ENCODE data around the gene FIGLA.

The FIGLA gene

GRCh38 chr2:70828914-70829824 is 38.7 kb upstream of the FIGLA start:
- no peaks in the 10 kb centered on the region for H3K9me3 ChIP-seq (ENCODE audit: control insufficient read depth in 1 of 2, low read length in 2 of 2)
- H3K27ac ChIP-seq (ENCODE audit: low read depth, low read length), result no peak overlapping the region
- no peaks in the 10 kb centered on the region for H3K36me3 ChIP-seq (ENCODE audit: control insufficient read depth in 1 of 2, insufficient read depth in 2 of 2, low read length in 2 of 2)
- no peak overlapping the region for H3K9ac ChIP-seq (ENCODE audit: low read depth in 1 of 2, low read length in 2 of 2)
- H3K4me1 ChIP-seq (ENCODE audit: control insufficient read depth in 1 of 2, insufficient read depth in 2 of 2, low read length in 2 of 2), result no peaks in the 10 kb centered on the region
- H3K27me3 ChIP-seq (ENCODE audit: control insufficient read depth in 1 of 2, insufficient read depth in 2 of 2, low read length in 2 of 2), result no peaks in the 10 kb centered on the region
- no peak overlapping the region for H3K4me3 ChIP-seq (ENCODE audit: low read depth in 1 of 2, low read length in 2 of 2)

- H3K9ac ChIP-seq (ENCODE audit: low read depth in 1 of 2, low read length in 2 of 2), result no peak overlapping the region
- H3K36me3 ChIP-seq (ENCODE audit: control insufficient read depth in 1 of 2, insufficient read depth in 2 of 2, low read length in 2 of 2), result no peaks in the 10 kb centered on the region
- no peak overlapping the region for H3K27ac ChIP-seq (ENCODE audit: low read depth, low read length)
- no peaks in the 10 kb centered on the region for H3K27me3 ChIP-seq (ENCODE audit: control insufficient read depth in 1 of 2, insufficient read depth in 2 of 2, low read length in 2 of 2)
- no peaks in the 10 kb centered on the region for H3K4me1 ChIP-seq (ENCODE audit: control insufficient read depth in 1 of 2, insufficient read depth in 2 of 2, low read length in 2 of 2)
- H3K4me3 ChIP-seq (ENCODE audit: low read depth in 1 of 2, low read length in 2 of 2), result no peak overlapping the region
- no peaks in the 10 kb centered on the region for H3K9me3 ChIP-seq (ENCODE audit: control insufficient read depth in 1 of 2, low read length in 2 of 2)
These were observed 37.7 kb upstream of the FIGLA start for GRCh38 chr2:70828115-70828514.

DNA sequence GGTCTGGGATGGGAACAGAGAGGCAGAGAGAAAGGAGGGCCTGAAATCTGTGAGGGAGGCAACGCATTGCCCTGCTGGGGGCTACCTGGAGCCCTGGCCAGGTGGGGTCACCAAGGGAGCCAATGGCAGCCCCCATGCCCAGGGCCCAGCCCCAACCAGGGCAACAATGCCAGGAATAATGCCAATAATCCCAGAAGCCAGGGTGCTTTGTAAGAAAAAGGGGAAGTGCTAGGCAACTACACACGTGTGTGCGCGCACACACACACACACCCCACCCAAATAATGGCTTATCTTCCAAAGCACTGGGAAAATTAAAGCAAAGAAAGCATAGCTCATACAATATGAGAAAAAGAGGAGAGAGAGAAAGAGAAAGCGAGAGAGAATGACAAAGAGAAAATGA is 36.9 kb upstream of the FIGLA start:
- Histone ChIP-seq H3K27ac (ENCODE audit: low read depth, low read length) (no peak overlapping the region), H3K9ac (ENCODE audit: low read depth in 1 of 2, low read length in 2 of 2) (no peak overlapping the region), H3K27me3 (ENCODE audit: control insufficient read depth in 1 of 2, insufficient read depth in 2 of 2, low read length in 2 of 2) (no peaks in the 10 kb centered on the region), H3K9me3 (ENCODE audit: control insufficient read depth in 1 of 2, low read length in 2 of 2) (no peaks in the 10 kb centered on the region), H3K4me3 (ENCODE audit: low read depth in 1 of 2, low read length in 2 of 2) (no peak overlapping the region), H3K36me3 (ENCODE audit: control insufficient read depth in 1 of 2, insufficient read depth in 2 of 2, low read length in 2 of 2) (no peaks in the 10 kb centered on the region), H3K4me1 (ENCODE audit: control insufficient read depth in 1 of 2, insufficient read depth in 2 of 2, low read length in 2 of 2) (no peaks in the 10 kb centered on the region)

DNA sequence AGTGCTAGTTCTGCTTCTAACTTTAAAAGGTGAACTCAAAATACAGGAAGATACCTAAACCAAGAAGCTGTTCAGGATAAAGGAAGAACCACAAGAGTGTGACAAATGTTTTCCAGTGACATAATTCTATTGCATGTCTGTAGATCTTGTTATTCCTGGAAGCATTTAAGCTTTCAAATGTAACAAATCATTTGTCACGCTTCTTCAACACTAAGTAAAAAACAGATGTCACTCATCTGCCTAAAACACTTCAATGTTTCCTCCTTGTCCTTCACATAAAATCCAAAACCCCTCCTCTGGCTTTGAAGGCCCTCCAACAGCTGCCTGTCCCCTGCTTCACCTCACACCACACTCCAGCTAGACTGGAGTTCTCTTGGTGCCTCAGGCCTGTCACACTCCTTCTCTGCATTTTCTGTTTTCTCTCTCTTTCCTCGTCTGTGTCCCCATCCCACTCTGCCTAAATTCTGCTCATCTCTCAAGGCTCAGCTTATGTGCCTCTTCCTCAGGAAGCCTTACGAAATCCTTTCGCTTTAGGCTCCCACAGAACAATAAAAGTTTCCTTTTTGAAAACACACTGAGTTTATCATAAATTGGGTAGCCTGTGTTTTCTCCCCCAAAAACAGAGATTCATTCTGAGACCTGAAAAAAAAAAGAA is 36.4 kb upstream of the FIGLA start:
- H3K27ac ChIP-seq (ENCODE audit: low read depth, low read length), result no peak overlapping the region
- H3K9me3 ChIP-seq (ENCODE audit: control insufficient read depth in 1 of 2, low read length in 2 of 2), result no peaks in the 10 kb centered on the region
- no peak overlapping the region for H3K4me3 ChIP-seq (ENCODE audit: low read depth in 1 of 2, low read length in 2 of 2)
- no peaks in the 10 kb centered on the region for H3K36me3 ChIP-seq (ENCODE audit: control insufficient read depth in 1 of 2, insufficient read depth in 2 of 2, low read length in 2 of 2)
- no peak overlapping the region for H3K9ac ChIP-seq (ENCODE audit: low read depth in 1 of 2, low read length in 2 of 2)
- no peaks in the 10 kb centered on the region for H3K27me3 ChIP-seq (ENCODE audit: control insufficient read depth in 1 of 2, insufficient read depth in 2 of 2, low read length in 2 of 2)
- H3K4me1 ChIP-seq (ENCODE audit: control insufficient read depth in 1 of 2, insufficient read depth in 2 of 2, low read length in 2 of 2), result no peaks in the 10 kb centered on the region

GRCh38 chr2:70823249-70823648 is 32.8 kb upstream of the FIGLA start:
- Histone ChIP-seq H3K27me3 (ENCODE audit: control insufficient read depth in 1 of 2, insufficient read depth in 2 of 2, low read length in 2 of 2) (no peaks in the 10 kb centered on the region), H3K9me3 (ENCODE audit: control insufficient read depth in 1 of 2, low read length in 2 of 2) (no peaks in the 10 kb centered on the region), H3K4me1 (ENCODE audit: control insufficient read depth in 1 of 2, insufficient read depth in 2 of 2, low read length in 2 of 2) (no peaks in the 10 kb centered on the region), H3K27ac (ENCODE audit: low read depth, low read length) (no peak overlapping the region), H3K36me3 (ENCODE audit: control insufficient read depth in 1 of 2, insufficient read depth in 2 of 2, low read length in 2 of 2) (no peaks in the 10 kb centered on the region), H3K4me3 (ENCODE audit: low read depth in 1 of 2, low read length in 2 of 2) (no peak overlapping the region), H3K9ac (ENCODE audit: low read depth in 1 of 2, low read length in 2 of 2) (no peak overlapping the region)

GRCh38 chr2:70822843-70823242 is 32.4 kb upstream of the FIGLA start:
- H3K4me3 ChIP-seq (ENCODE audit: low read depth in 1 of 2, low read length in 2 of 2), result no peak overlapping the region
- H3K27ac ChIP-seq (ENCODE audit: low read depth, low read length), result no peak overlapping the region
- H3K4me1 ChIP-seq (ENCODE audit: control insufficient read depth in 1 of 2, insufficient read depth in 2 of 2, low read length in 2 of 2), result no peaks in the 10 kb centered on the region
- H3K9me3 ChIP-seq (ENCODE audit: control insufficient read depth in 1 of 2, low read length in 2 of 2), result no peaks in the 10 kb centered on the region
- no peaks in the 10 kb centered on the region for H3K36me3 ChIP-seq (ENCODE audit: control insufficient read depth in 1 of 2, insufficient read depth in 2 of 2, low read length in 2 of 2)
- H3K9ac ChIP-seq (ENCODE audit: low read depth in 1 of 2, low read length in 2 of 2), result no peak overlapping the region
- H3K27me3 ChIP-seq (ENCODE audit: control insufficient read depth in 1 of 2, insufficient read depth in 2 of 2, low read length in 2 of 2), result no peaks in the 10 kb centered on the region

DNA sequence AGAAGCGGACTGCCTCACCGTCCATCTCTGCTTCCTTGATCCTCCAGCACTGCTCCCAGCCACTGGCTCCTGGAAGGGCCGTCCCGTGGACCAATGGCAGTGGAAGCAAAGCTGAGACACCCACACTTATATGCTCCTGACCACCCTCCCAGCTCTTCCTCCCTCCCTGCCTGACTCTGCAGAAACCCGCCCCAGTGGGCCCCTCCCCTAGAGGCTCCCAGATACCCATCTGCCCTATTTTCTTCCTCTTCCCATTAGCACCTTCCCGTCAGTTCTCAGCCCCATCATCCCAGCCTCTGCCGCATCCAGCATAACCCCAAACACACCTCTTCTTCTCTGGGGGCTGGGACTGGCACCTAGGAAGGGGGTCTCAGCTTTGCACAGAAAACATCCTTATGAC is 30.1 kb upstream of the FIGLA start, which contains the start of gene CLEC4F:
Gene CLEC4F (minus strand): TSS at position 101 of the 400 bp plus-strand sequence. CDS start 76 bp downstream, at position 25.
- Histone ChIP-seq H3K36me3 (ENCODE audit: control insufficient read depth in 1 of 2, insufficient read depth in 2 of 2, low read length in 2 of 2) (no peaks in the 10 kb centered on the region), H3K9ac (ENCODE audit: low read depth in 1 of 2, low read length in 2 of 2) (no peak within 1 kb of the TSS), H3K9me3 (ENCODE audit: control insufficient read depth in 1 of 2, low read length in 2 of 2) (no peaks in the 10 kb centered on the region), H3K27me3 (ENCODE audit: control insufficient read depth in 1 of 2, insufficient read depth in 2 of 2, low read length in 2 of 2) (peaks cover 0 to 5% of the 10 kb centered on the region in 2 donors), H3K27ac (ENCODE audit: low read depth, low read length) (no peak within 1 kb of the TSS), H3K4me1 (ENCODE audit: control insufficient read depth in 1 of 2, insufficient read depth in 2 of 2, low read length in 2 of 2) (no peaks in the 10 kb centered on the region), H3K4me3 (ENCODE audit: low read depth in 1 of 2, low read length in 2 of 2) (no peak within 1 kb of the TSS)

- H3K27me3 ChIP-seq (ENCODE audit: control insufficient read depth in 1 of 2, insufficient read depth in 2 of 2, low read length in 2 of 2), result peaks cover 0 to 5% of the 10 kb centered on the region in 2 donors
- no peak overlapping the region for H3K4me3 ChIP-seq (ENCODE audit: low read depth in 1 of 2, low read length in 2 of 2)
- H3K9me3 ChIP-seq (ENCODE audit: control insufficient read depth in 1 of 2, low read length in 2 of 2), result no peaks in the 10 kb centered on the region
- H3K9ac ChIP-seq (ENCODE audit: low read depth in 1 of 2, low read length in 2 of 2), result no peak overlapping the region
- no peak overlapping the region for H3K27ac ChIP-seq (ENCODE audit: low read depth, low read length)
- no peaks in the 10 kb centered on the region for H3K36me3 ChIP-seq (ENCODE audit: control insufficient read depth in 1 of 2, insufficient read depth in 2 of 2, low read length in 2 of 2)
- no peaks in the 10 kb centered on the region for H3K4me1 ChIP-seq (ENCODE audit: control insufficient read depth in 1 of 2, insufficient read depth in 2 of 2, low read length in 2 of 2)
These were observed 27.0 kb upstream of the FIGLA start for GRCh38 chr2:70817284-70817954.

- Histone ChIP-seq H3K9ac (ENCODE audit: low read depth in 1 of 2, low read length in 2 of 2) (no peak overlapping the region), H3K9me3 (ENCODE audit: control insufficient read depth in 1 of 2, low read length in 2 of 2) (no peaks in the 10 kb centered on the region), H3K4me3 (ENCODE audit: low read depth in 1 of 2, low read length in 2 of 2) (no peak overlapping the region), H3K36me3 (ENCODE audit: control insufficient read depth in 1 of 2, insufficient read depth in 2 of 2, low read length in 2 of 2) (no peaks in the 10 kb centered on the region), H3K27ac (ENCODE audit: low read depth, low read length) (no peak overlapping the region), H3K27me3 (ENCODE audit: control insufficient read depth in 1 of 2, insufficient read depth in 2 of 2, low read length in 2 of 2) (peaks cover 0 to 5% of the 10 kb centered on the region in 2 donors), H3K4me1 (ENCODE audit: control insufficient read depth in 1 of 2, insufficient read depth in 2 of 2, low read length in 2 of 2) (no peaks in the 10 kb centered on the region)
These were observed 26.3 kb upstream of the FIGLA start for GRCh38 chr2:70816726-70817125.
